HG02884 (cell line): ENCODE results near the gene DEGS1.
"Not testable (repeated sequence)": the region's sequence is repeated elsewhere in the genome, so short reads cannot be mapped to it uniquely, and the experiment has no call there.

Experiments
- ATAC-seq: cut with Tn5 transposase; IDR thresholded peaks from one replicate; pipeline ENCODE4 v1.9.1; 2021; ENCODE audit warnings: mild to moderate bottlenecking, moderate library complexity; ENCODE audit not compliant: unreplicated experiment

The DEGS1 gene

DNA sequence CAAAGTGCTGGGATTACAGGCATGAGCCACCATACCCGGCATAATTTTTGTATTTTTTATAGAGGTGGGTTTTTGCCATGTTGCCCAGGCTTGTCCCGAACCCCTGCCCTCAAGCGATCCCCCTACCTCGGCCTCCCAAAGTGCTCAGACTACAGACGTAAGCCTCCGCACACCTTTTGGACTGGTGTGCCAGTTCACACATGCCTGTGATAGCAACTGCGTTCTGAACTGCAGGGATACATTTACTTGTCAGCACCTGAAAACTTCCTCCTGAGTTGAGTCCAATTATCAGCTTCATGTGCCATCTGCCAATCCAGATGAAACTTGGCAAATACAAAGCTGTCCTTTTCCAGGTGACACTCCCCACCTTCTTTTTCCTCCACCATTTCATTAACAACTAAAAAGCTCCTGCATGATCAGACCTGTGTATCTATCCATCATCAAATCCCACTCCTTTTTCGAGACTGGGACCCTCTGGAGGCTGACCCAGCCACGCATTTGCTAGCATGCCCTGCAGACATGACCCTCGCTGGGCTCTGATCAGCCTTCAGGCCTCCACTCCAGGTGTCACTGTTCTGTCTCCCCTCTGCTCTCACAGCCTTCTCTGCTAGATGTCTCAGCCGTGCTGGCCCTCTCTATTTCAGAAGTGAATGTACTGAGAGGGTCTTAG is 2.1 kb upstream of the DEGS1 start:
- ATAC-seq: no peak

DNA sequence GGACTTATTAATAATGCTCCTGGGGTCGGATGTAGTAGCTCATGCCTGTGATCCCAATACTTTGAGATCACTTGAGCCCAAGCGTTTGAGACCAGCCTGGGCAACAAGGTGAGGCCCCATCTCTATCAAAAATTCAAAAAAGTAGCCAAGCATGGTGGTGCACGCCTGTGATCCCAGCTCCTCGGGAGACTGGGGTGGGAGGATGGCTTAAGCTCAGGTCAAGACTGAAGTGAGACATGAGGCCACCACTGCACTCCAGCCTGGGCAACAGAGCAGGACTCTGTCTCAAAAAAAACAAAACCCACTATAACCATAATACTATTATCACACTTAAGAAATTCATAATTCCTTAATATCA is 1.6 kb upstream of the DEGS1 start:
- no peak for ATAC-seq

DNA sequence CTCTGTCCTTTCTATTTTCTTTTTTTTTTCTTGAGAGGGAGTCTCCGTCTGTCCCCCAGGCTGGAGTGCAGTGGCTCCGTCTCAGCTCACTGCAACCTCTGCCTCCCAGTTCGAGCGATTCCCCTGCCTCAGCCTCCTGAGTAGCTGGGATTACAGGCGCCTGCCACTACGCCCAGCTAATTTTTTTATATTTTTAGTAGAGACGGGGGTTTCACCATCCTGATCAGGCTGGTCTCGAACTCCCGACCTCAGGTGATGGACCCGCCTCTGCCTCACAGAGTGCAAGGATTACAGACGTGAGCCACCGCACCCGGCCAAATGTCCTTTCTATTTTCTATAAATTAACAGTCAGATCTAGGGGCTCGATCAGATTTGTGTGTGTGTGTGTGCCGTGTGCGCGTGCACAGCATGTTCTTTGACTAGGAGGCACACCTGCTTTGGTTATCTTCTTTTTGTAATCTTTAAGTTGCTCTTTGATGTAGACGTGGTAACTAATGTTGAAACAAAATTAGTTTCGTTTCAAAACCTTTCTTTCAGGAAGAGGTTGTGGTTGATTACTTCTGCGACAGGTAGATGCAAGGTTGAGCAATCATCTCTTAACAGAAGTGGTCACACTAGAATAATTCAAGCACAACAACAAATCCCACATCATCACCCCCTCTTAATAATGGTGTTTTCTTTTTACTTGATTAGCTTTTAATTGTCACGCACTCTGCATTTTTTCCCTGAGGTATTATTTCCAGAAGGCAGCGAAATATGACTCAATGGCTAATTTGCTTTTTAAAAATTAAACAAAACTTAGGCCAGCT is 779 bp upstream of the DEGS1 start:
- peak; percentile 43 for ATAC-seq

DNA sequence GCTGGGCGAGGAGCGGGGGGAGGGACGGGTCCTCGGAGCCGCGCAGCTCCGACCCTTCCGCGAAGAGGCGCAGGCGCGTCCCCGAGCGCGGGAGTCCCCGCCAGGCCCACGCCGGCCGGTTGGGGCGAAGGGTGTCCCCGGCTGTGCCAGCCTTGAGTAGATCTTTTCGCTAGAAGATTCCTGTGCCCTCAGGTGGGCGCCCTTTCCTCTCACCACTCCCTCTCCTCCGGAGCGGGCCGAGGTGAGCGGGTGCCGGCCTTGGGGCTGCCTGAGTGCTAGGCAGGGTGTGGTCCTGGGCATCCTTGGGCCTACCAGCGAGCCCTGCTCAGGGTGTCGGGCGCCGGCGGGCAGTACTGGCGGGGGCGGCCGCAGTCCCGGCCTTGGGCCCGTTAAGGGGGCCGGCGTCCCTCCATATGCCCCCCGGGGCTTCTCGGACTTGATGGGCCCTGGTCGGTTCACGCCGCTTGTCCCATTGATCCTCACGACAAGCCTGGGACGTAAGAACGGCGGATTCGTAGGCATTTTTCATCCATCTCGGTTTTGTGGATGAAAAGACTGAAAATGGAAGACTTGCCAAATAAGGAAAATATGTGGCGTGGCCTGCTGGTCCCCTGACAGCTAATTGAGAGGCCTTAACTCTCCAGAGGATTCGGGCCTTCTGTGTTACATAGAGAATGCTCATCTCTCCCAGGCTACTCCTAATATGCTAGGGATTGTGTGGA is 712 bp downstream of the DEGS1 start:
- peak; percentile 25 for ATAC-seq

DNA sequence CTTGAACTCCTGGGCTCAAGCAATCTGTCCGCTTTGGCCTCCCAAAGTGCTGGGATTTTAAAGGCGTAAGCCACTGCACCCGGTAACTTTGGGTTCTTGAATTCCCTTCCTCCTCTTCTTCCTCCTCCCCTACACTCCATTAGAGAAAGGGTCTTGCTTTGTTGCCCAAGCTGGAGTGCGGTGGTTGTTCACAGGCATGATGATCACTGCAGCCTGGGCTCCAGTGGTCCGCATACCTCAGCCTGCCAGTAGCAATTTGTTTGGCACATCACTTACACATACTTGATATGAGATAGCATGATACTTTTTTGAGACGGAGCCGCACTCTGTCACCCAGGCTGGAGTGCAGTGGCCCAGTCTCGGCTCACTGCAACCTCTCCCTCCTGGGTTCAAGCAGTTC is 2.2 kb downstream of the DEGS1 start:
- no peak for ATAC-seq

DNA sequence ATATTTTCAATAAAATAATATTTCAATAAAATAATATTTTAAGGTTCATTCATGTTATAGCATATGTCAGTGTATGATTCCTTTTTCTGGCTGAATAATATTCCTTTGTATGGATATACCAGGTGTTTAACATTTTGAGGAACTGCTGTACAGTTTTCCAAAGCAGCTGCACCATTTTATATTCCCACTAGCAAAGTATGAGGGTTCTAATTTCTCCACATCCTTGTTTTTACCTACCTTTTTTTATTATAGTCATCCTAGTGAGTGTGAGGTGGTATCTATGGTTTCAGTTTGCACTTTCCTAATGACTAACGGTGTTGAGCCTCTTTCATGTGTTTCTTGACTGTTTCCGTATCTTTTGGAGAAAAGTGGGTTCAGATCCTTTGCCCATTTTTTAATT is 5.2 kb downstream of the DEGS1 start:
- ATAC-seq: no peak

DNA sequence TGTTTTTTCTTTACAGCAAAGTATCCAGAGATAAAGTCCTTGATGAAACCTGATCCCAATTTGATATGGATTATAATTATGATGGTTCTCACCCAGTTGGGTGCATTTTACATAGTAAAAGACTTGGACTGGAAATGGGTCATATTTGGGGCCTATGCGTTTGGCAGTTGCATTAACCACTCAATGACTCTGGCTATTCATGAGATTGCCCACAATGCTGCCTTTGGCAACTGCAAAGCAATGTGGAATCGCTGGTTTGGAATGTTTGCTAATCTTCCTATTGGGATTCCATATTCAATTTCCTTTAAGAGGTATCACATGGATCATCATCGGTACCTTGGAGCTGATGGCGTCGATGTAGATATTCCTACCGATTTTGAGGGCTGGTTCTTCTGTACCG is 6.5 kb downstream of the DEGS1 start:
- no peak for ATAC-seq

DNA sequence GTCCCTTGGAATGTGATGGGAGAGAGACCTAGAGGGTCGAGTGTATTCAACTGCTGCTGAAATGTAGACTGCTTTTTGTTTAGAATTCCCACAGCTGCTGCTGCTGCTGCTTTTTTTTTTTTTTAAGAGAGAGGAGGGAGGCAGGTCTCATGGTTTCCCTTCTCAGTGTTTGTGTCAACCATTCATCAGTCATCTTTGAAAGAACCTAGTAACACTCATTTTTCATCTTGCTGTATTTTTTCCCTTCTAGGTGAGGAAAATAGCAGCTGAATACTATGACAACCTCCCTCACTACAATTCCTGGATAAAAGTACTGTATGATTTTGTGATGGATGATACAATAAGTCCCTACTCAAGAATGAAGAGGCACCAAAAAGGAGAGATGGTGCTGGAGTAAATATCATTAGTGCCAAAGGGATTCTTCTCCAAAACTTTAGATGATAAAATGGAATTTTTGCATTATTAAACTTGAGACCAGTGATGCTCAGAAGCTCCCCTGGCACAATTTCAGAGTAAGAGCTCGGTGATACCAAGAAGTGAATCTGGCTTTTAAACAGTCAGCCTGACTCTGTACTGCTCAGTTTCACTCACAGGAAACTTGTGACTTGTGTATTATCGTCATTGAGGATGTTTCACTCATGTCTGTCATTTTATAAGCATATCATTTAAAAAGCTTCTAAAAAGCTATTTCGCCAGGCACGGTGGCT is 9.2 kb downstream of the DEGS1 start:
- no peak for ATAC-seq

DNA sequence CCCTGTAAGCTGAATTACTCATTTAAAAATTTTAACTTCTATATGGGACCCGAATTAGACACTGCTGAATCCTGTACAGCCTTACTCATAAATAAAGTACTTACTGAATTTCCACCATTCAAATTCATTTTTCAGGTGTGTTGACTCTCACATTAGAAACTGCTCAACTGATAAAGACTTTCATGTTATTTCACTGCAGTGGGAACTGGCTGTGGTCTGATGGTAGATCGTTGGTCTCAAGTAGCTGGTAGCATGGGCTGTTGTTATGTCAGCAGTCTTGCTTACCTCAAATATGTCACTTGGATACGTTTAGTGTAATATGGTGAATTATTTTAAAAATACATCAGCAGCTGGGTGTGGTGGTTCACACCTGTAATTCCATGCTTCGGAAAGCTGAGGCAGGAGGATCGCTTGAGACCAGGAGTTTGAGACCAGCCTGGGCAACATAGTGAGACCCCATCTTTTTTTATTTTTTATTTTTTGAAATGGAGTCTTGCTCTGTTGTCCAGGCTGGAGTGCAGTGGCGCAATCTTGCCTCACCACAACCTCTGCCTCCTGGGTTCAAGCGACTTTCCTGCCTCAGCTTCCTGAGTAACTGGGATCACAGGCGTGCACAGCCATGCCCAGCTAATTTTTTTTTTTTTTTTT is 10.4 kb downstream of the DEGS1 start:
- no peak for ATAC-seq

DNA sequence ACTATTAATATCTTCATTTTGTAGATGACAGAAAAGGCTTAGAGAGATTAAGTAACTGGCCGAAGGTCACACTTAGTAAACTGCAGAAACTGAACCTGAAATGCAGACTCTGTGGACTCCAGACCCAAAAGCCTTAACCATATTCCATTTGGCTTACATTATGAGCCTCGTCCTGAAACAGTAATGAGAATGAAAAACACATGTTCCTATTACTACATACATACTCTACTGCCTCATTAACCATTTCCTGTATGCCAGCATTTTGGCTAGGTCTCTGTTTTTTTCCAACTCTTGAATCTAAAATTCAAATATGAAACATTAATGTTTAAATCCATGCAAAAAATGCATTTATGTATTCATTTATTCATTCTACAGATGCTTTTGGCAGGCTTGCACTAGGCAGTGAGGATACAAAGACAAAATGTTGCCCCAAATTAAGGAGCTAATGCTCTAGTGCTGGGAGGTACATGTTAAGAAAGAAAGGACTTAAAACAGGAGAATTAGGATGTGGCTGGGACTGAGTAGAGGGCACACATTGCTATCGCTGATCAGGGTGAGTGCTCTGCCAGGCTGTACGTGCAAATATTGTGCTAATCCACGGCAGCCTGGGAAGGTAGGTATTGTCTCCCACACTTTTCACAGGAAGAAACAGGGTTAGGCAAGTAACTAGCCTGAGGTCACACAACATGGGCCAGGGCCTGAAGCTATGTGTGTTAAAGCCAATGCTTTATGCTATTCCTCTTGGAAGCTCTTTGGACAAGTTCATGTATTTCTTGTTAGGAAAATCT is 14.0 kb downstream of the DEGS1 start:
- ATAC-seq: no peak

DNA sequence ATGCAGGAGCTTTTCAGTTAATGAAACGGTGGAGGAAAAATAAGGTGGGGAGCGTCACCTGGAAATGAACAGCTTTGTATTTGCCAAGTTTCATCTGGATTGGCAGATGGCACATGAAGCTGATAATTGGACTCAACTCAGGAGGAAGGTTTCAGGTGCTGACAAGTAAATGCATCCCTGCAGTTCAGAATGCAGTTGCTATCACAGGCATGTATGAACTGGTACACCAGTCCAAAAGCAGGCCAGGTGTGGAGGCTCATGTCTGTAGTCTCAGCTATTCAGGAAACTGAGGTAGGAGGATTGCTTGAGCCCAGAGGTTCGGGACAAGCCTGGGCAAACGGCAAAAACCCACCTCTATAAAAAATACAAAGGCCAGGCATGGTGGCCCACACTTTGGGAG is 15.5 kb downstream of the DEGS1 start:
- no peak for ATAC-seq

DNA sequence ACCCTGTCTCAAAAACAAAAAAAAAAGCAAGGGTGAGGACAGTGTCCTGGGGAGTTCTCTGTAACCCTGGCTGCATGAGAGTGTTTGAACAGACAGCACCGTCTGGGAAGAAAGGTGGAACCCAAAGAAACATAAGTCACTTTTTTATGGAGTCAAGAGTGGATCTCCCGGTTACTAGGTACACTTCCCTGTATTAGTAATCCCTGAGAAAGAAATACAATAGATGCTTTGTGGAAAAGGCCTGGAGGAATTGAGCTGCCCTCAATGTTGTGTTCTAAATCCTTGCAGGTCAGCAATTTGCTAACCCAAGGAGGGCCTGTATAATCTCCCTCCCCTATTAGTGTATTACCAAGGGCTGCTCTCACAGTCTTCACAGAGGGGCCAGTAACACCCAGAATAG is 16.6 kb downstream of the DEGS1 start:
- ATAC-seq: no peak

DNA sequence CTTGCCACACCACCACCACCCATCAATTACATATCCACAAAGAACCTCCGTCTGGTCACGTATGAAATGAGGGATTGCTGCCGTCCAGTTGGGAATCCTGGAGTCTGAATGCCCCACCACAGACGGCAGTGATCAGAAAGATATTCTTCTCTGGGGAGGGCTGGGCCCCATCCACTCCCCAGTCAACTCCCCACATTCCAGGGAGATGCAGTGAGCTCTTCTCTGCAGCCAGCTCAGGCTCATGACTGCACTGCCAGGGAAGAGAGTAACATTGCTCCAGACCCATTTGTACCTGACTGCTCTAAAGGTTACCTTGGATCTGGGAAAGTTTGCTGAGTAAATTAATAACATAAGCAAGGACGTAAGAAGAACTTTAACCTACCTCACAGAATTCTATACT is 18.3 kb downstream of the DEGS1 start:
- no peak for ATAC-seq

DNA sequence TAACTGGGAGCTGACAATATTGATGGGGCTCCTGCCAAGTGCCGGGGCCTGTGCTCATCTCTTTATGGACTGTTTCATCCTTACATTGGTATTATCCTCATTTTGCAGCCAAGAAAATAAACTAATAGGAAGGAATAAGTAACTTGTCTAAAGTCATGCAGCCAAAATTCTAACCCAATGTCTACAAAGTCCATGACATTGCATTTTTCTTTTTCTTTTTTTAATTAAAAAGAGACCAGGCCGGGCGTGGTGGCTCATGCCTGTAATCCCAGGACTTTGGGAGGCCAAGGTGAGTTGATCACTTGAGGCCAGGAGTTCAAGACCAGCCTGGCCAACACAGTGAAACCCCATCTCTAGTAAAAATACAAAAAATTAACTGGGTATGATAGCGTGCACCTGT is 18.8 kb downstream of the DEGS1 start:
- ATAC-seq: no peak

DNA sequence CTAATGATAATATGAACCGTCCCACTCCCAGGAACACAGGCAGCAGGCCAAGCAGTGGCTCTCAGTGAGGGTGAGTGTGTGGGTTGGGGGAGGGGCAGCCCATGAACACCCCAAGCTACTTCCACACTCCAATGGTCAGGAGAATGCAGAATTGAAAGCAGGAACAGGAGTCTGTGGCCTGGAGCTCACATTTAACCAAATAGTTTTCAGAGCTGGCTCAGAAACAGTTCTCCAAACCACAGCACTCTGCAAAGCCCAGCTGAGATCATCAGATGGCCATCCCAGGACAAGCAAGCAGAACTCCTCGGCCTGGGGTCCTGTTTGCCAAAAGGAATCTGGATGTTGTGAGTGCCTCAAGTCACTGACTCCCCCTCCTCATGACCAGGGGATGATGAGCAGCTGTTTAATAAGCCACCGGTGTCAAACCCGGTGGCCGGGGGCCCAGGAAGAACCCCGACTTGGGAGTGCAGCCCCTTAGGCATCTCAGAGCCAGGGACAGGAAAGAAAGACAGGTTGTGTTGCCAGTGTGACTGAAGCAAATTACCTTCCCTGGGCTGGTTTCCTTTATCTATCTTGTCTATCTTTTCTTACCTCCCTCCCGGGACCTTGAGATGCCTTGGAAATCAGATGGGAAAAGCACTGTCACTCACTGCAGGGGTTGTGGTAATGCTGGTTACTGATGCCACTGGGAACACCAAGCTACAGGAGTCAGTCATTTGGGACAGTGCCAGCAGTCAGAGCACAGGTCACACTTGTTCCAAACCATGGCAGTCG is 20.4 kb downstream of the DEGS1 start:
- ATAC-seq: peak; percentile 47

DNA sequence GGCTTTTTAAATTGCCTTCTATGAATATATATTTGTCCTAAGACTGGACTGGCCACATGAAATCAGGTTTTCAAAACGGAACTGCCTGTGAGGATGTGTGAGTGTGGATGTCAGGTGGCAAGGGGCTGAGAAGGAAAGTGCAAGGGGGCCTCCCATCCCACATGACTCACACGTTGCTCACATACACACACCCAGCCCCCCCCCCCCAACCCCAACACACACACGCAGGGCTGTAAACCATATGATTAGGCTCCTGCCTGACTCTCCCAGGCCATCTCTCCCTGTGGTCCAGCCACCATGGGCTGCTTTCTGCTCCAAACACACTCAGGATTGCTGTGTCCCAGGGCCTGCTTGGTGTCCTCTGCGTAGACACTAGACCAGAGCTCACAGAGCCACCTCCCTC is 22.4 kb downstream of the DEGS1 start:
- ATAC-seq: peak; percentile 41

DNA sequence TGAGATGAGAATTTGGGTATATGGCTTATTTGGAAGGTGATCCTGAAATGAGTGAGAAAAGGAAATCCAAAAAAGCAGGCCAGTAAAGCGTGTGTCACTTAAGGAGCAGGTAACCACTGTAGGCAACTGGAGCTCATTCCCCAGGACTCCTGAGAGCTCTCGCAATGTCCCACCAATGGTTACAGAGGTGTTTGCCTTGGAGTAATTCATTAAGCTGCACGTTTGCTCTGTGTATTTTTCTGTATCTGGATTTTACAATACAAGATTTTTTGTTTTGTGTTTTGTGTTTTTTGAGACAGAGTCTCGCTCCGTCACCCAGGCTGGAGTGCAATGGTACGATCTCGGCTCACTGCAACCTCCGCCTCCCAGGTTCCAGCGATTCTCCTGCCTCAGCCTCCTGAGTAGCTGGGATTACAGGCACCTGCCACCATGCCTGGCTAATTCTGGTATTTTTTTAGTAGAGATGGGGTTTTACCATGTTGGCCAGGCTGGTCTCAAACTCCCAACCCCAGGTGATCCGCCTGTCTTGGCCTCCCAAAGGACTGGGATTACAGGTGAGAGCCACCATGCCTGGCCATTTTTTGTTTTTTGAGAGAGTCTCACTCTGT is 23.0 kb downstream of the DEGS1 start:
- ATAC-seq: not testable (repeated sequence)

DNA sequence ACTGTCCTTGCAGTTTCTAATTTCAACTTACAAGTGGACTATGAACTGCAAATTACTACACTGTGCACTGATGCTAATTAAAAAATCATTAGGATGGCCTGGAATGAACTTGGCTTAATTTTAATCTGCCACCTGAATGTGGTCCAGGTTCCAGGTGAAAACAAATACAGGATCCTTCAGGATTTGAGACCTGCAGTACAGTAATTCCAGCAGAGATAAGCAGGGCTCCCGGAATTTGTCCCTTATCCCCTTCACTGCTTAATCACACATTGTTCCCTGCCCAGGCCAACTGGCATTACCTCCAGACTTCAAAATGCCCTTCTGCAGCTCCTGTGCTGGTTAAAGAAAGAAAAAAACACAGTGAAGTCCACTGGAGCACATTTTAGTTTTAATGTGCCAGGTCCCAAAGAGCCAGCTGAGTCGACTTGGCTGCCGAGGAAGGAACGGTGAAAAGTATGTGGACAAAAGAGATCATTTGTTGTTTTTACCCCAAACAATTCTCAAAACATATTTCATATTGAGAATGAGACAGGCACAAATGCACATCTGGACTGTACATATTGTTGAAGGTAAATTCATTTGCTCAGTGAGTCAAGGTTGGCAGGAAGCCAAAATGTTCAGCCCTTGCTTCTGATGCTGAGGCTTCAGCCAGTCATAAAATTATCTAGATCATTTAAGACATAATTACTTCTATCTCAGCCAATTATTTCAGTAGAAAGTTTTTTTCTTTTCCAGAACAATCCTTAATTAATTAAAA is 28.3 kb downstream of the DEGS1 start:
- ATAC-seq: no peak
